COLO668 (cell line): Measurements from ENCODE around the gene NPHP4.

Experiments
- DNase-seq: peaks from one replicate; lab custom pipeline; 2025; ENCODE audit not compliant: unreplicated experiment; lab: John Stamatoyannopoulos, UW

Gene NPHP4

DNA sequence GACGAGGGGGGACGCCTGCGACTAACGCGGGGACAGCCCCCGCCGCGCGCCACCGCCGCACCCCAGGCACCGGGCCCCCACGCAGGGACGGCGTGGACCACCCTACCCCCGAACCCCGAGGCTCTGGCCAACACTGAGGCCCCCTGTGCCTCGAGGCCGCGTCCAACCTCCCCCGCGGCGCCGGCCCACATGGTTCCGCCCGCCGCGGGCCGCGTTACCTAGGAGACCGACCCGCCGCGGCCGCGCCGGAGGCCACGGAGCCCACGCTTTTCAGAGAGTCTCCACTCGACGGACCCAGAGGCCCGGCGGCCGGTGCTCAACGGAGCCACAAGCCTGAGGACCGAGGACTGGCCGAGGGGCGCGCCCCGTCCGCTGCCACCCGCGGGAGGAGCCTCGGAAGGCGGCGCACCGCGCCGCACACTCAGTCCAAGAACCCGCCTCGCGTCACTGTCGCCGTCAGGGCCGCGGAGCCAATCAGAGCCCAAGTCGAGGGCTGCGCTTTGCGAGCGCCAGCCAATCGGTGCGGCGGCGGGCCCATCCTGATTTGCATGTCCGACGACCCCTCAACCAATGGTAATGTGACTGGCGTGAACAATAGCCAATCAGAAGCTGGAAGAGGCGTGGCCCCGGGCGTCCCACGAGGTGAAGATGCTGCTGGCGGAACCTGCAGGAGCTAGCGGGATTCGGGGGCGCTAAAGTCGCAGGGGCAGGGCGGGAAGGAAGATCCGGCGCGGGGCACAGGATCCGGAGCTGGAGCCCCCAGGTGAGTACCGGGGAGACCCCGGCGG lies at the start of gene NPHP4:
Gene NPHP4 (minus strand): TSS at position 400 of the 788 bp plus-strand sequence. CDS start 6,136 bp downstream, outside the sequence.
- DNase-seq: peak; percentile 100

DNA sequence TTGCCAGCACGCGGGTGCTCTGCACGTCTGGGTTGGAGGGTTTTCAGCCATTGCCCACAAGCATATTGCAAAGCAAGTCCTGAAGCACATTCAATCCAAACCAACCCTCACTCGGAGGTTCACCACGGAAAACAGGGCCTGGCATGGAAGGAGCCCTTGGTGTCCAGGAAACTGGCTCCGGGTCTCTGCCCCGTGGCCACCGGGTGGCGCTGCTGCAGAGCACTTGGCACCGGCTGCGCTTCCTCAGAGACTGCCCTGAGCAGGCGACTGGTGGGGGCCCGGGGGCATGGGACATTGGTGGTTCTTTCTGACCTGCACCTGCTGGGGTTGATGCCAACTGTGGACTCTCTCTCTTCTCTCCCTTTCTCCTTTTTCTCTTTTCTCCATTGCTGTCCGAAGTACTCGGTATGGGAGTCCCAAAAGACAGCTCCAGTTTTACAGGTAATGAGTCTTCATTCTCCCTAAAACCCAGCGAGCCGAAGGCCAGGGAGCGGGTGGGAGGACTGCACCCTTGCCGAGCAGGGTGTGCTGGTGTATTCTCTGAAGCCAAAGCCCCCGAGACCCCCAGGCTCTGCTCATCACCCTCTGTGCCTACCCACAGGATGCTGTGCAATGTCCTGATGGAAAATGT lies 49.3 kb upstream of the NPHP4 start:
- DNase-seq: peak; percentile 62

DNA sequence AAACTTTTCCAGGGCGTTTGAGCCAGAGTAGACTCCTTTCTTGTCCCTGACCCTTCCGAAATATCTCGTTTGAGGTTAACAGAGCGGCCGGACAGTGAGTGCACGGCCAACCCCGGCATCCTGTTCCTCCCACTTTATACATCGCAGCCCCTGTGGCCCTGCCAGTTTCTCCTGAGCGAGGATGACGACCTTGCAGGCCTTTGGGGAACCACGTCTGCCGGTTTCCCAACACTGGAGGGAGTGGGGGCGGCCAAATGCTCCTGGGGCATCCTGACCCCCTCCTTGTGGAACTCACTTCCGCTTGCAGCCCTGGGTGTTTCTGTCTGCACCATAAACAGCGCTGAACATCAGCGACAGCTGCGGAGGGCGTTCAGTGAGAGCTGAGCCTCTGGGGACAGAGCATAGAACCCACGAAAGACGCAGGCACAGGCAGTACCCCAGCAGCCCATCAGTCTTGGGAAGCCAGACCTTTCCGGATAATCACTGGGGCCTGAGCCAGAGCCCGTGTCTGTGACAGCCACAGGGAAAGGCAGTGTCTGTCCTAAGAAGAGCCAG lies 48.7 kb upstream of the NPHP4 start:
- no peak for DNase-seq

DNA sequence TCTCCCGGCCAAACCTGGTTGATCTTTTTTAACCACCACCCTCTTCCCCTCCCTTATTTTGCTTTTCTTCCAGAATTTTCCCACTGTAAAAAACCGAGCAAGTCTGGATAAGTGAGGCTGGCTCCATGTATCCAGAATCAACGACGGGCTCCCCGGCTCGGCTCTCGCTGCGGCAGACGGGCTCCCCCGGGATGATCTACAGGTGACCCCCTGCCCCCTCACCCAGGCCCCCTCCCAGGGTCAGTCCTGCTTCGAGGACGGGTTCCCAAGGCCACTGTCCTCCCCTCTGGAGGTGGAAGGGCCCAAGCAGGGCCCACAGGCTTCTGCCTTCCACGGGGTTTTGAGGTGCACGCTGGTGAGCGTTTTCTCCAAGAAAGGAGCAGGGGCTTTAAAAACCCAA lies 48.2 kb upstream of the NPHP4 start:
- no peak for DNase-seq

DNA sequence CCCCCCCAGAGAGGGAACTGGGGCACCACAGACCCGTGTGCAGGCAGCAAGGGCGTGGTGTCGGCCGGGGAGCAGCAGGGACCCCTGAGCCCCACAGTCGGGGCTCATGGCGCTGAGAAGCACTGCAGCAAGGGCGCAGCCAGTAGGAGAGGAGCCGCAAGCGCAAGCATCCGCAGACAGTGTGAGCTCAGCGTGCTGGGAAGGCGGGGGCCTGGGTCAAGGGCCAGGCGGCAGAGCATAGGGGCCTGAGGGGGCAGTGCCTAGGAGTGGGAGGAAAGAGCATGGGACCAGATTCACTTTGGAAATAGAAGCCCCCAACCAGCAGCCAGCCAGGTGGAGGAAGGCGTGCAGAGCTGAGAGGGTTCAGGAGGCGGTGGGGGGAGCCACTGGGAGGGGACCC lies 46.8 kb upstream of the NPHP4 start:
- no peak for DNase-seq

DNA sequence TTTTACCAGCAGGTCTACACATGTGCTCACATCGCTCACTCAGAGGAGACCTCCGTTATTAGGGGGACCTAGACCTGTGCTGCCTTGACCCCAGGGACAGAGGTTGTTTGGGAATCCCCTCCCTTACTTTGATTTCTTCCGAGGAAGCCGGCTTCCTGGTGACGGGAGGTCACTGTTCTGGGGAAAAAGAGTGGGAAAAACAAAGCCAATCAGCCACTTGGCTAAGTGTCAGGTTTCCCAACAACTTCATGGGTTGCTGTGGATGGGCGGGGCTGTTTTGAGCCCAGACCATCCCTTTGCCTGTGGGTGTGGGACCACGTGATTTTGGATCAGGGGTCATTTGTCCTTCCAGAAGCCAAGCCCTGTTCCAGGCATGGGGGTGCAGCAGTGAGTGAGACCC lies 46.4 kb upstream of the NPHP4 start:
- no peak for DNase-seq

DNA sequence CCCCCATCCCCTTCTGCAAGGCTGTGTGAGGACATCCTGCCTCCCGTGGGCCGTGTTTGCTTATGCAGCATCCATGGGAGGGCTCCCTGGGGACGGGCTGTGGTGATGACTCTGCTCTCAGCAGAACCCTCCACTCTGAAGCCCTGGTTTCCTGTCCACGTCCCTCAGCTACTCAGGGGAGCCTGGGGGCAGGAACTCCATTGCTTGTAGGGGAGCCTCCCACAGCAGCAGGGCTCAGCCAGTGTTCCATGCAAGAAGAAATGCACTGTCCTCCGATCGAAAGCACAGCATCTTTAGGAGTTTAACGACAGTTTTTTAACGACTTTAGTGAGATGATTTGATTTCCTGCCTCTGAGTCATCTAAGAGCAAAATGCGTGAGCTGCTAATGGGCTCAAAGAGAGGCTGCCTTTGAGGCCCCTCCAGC lies 45.1 kb upstream of the NPHP4 start:
- peak; percentile 36 for DNase-seq

DNA sequence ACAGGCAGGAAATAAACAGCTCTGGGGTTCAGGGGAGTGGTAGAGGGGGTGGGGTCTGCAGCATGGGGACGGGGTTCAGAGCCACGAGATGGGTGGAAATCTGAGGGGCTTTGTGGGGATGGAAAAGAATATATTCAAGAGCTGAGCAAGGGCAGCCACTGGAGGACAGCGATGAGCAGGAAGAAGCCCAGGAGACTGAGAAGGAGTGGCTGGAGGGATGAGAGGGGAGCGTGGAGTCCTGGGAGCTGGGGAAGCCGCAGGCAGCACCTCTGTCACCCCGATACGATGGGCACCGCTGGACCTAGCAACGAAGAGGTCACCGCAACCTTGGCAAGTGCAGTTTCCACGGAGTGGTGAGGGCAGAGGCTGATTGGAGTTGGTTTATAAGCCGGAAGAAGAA lies 43.5 kb upstream of the NPHP4 start:
- DNase-seq: no peak

DNA sequence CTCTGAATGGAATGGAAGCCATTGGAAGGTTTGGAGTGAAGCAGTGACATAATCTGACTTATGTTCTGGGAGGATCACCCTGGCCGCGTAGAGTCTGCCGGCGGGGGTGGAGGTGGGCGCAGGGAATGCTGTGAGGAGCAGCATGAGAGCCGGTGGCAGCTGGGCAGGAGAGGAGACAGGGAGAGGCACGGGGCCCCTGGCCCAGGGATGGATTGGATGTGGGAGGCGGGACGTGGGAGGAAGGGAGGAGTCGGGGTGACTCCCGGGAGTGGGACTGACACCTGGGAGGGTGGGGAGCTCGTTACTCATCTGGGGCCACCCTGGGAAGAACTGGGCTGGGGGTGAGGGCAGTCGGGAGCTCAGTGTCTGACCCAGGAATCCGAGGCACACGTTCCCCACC lies 43.1 kb upstream of the NPHP4 start:
- DNase-seq: no peak

DNA sequence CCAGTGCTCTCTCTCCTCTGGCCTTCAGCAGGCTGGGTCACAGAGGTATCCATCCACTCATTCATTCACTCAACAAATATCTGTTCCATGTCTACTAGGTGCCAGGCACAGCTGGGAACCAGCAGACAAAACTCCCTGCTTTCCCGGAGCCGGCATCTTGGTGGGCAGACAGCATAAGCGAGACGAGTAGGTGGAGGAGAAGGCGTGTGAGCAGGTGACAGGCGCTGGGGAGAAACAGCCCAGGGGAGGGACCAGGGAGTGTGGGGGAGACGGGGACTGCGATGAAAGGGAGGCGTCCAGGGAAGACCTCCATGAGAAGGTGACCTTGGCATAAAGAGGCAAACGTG lies 42.5 kb upstream of the NPHP4 start:
- no peak for DNase-seq

DNA sequence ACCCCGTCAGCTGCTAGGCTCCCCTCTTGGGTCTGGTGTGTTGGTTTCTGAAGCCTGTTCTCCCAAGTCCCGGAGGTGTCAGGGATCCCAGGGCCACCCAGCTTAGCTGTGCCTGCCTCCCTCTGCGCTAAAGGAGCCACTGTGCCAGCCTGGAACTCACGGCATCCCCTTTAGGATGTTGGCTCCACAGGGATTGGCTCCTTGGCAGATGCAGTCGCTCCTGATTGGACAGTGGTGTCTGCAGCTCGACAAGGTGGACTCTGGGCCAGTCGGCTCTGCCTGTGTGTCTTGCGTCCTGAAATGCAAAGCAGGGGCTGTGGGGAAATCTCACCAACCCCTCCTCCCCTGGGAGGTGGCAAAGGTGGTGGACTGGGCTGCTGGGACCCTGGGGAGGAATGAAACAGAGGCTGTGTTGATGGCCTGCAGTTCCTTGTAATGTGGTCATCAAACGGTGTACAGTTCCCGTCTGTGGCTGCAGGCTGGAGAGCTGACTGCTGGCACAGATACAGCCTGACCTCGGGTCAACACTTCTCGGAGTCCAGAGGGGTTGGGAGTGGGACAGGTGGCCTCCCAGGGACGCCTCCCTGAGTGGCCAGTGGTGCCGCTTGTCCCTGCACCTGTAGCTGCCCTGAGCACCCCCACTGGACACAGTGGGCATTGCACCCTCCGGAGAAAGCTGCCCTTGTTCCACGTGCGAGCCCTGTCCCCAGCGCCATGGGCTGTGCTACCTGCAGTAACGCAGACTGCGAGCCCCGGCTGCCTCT lies 41.9 kb upstream of the NPHP4 start:
- peak; percentile 72 for DNase-seq

DNA sequence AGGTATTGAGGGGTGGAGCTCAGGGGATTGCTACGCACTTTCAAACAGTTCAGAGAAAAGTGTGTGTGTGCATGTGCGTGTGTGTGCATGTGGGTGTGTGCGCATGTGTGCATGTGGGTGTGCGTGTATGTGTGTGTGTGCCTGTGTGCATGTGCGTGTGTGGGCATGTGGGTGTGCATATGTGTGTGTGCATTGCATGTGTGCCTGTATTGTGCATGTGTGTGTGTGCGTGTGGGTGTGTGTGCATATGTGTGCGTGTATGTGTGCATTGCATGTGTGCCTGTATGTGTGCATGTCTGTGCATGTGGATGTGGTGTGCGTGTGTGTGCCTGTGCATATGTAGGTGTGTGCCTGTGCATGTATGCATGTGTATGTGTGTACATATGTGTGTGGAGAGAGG lies 40.9 kb upstream of the NPHP4 start:
- no peak for DNase-seq

DNA sequence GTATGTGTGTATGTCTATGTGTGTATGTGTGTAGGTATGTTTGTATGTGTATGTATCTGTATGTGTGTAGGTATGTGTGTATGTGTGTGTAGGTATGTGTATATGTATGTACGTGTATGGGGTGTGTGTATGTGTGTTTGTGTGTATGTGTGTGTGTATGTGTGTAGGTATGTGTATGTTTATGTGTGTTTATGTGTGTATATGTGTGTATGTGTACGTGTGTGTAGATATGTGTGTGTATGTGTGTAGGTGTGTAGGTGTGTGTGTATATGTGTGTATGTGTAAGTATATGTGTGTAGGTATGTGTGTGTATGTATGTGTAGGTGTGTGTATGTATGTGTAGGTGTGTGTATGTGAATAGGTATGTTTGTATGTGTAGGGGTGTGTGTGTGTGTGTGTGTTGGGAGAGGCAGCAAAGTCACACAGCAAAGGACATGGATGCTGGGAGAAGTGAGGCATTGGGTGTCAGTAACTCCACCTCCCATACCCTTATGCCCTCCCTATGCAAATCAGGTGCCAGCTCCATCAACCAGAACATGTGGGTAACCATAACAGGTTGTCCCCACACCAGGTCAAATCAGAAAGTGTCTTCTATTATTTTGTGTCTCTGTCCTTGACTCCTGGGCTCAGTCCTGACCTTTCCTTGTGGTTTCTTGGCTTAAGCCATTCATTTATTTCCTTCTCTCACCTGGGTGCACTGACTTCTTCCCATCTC lies 38.5 kb upstream of the NPHP4 start:
- no peak for DNase-seq

DNA sequence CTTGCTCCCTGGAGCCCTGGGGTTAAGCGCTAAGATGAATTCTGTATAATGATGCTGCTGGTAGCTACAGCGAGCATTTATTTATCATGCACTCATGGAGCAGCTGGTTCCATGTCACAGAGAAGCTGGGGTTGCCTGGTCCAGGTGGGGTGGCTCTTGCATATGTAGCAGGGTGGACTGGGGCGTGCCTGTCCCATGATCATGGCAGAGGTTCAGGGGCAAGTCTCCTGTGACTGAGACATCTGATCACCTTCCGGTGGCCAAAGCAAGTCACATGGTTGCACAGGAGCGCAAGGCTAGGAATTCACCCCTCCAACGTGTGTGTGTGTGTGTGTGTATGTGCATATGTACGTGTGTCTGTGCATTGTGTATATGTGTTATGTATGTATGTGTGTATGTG lies 37.9 kb upstream of the NPHP4 start:
- peak; percentile 24 for DNase-seq

DNA sequence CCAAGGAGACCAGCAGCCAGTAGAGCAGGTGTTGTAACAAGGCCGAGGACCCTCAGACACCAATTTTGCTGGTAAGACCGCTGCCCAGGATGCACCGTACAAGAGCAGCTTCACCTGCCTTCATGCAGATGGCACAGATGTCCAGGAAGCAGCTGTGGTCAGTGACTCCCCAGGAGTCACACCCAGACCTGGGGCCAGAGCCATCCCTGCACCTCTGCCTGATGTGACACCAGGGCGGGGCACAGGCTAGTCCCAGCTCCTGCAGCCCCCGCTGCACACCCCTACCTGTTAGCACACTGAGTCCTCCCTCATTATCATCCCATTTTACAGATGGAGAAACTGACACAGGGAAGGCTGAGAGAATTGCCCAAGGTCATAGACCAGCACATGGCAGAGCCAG lies 37.1 kb upstream of the NPHP4 start:
- DNase-seq: no peak

DNA sequence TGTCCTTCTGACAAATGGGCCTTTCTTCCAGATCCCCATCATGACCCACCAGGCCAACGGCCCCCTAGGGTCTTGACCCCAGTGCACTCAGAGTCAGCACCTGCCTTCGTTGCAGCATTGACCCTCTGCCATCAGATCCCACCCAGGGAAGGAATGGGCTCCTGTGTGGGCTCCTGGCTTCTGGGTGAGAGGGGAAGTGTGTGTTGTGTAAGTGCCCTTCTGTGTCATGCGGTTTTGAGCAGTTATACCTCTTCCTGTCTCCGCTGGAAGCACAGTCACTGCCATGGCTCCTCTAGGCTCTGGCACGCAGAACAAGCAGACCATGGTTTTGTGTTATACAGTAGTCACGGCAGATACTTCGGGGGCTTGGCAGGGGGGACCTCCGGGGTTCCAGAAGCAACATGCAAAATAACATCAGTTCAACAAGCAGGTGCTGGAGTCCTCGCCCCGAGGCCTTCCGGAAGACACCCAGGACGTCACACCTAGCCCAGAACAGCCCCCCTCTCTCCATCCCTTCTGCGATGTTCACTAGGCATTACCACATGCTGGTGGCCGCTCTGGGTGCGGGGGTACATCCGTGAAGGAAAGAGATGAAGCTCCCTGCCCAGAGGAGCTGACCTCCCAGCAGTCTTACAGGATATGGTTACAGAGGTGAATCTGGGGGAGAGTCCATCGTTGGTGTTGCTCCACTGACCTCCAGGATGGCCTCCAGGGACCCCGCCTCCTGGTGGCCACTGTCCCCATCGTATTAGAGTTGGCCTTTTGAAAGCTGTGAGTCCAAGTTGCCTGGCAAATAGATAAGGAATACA lies 36.0 kb upstream of the NPHP4 start:
- no peak for DNase-seq

DNA sequence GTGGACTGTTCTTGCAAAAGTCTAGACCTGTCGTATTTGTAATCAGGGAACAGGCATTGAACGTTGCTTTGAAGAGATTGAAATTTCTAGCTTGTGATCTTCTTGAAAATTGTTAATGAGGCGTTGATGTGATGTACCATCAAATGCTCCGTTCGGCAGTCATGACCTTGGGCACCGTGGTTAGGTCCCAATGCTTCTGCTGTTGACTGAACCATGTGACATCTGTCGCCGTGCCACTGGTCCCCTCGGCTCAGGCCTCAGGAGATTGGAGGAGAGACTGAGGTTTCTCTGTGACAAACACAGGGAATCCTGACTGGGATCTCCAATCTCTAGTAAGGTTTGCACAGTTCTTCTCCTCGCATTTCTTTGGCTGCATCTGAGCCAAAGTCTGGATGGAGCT lies 35.4 kb upstream of the NPHP4 start:
- DNase-seq: peak; percentile 39

DNA sequence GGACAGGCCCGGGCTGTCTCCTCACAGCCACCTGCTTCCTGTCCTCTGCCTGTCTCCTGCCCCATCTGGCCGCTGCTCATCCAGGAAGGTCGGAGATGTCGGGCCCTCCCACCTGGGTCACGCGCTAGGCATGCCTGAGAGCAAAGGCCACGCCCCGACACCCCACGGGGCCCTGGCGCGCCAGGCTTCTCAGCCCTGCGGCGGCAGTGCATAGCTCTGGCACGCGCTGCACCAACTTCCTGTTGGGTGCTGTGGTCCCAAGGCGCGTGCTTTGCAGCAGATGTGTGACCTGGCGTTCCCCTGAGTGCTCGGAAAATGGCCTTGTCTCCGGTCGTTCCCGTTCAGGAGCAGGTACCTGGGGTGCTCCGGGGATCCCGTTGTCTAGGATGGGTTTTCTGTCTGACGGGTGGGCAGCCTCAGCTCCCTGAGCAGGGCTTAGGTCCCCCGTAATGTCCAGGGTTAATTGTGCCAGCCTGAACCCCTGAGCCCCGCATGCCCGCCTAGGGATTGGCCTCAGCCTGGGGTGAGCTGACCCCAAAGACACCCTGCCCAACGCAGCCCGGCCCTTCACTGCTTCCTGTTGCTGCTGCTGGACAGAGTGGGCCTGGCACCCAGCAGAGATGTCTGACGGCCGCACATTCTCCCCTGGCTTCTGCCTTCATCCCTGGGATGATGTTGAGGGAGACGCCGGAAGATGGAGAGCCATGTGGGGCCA lies 34.0 kb upstream of the NPHP4 start:
- peak; percentile 100 for DNase-seq

DNA sequence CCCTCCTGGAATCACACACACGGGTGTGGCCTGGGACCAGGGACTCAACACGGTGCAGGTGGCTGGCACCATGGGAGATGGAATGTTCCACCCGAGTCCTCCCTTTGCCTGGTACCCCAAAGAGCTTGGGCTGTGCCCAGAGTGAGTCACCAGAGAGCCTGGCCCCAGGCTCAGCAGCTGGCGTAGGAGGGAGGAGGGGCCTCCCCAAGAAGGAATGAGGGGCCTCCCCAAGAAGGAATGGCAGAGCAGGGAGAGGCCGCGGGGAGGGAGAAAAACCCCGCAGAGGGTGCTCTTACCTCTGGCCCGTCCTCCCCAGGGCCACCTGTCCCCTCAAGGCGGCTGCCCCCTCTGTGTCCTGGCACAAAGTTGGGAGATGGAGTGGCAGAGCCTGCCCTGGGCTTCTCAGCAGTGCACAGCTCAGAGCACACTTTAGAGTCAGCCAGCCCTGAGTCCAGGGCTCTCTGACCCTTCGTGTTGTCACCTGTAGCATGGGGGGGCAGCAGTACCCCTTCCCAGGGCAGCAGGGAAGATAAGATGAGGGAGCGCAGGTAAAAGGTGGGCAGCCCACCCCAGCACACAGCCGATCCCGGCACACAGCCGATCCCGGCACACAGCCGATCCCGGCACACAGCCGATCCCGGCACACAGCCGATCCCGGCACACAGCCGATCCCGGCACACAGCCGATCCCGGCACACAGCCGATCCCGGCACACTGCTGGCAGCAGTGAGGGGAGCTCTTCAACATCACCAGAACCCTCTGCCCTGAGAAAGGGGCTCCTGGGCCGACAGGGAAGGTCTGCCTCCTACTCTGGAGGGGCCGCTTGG lies 33.3 kb upstream of the NPHP4 start:
- DNase-seq: peak; percentile 81
